Activated effector memory CD4-positive, alpha-beta T cell treated with anti-CD3 and anti-CD28 coated beads, Interleukin-2, amount 50 U/mL, for 16 hours (primary cell): ENCODE results near the gene CRABP2.

ENCODE experiments used
- DNase-seq: peaks from one replicate; pipeline ENCODE4 v3.0.0-alpha.2; 2020

The CRABP2 gene

DNA sequence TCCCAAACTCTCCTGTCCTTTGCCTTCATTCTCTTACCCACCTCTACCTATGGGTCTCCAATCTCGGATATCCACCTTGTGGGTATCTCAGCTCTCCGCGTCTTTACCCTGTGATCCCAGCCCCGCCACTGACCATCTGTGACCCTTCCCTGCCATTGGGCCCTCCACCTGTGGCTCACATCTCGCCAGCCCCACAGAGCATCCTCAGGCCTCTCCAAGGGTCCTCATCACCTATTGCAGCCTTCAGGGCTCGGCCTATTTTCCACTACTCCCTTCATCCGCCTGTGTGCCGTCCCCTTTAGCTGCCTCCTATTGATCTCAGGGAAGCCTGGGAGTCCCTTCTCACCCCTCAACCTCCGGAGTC is 52.4 kb downstream of the CRABP2 start:
- no peak for DNase-seq

DNA sequence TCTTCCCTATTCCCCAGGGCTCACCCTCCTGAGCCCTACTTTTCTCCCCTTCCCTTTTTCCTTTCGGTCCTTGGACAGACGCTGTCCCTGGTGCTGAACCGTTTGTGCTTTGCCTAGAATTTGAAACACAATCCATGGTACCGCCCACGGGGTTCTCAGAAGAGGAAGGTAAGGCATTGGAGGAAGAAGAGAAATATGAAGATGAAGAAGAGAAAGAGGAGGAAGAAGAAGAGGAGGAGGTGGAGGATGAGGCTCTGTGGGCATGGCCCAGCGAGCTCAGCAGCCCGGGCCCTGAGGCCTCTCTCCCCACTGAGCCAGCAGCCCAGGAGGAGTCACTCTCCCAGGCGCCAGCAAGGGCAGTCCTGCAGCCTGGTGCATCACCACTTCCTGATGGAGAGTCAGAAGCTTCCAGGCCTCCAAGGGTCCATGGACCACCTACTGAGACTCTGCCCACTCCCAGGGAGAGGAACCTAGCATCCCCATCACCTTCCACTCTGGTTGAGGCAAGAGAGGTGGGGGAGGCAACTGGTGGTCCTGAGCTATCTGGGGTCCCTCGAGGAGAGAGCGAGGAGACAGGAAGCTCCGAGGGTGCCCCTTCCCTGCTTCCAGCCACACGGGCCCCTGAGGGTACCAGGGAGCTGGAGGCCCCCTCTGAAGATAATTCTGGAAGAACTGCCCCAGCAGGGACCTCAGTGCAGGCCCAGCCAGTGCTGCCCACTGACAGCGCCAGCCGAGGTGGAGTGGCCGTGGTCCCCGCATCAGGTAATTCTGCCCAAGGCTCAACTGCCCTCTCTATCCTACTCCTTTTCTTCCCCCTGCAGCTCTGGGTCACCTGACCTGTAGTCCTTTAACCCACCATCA is 53.0 kb downstream of the CRABP2 start:
- no peak for DNase-seq
